NOMO-1 treated with DMSO at 0.1 percent for 48 hours (cell line): ENCODE data around the gene TAOK3.
A peak's percentile ranks its signal among the peaks of the same experiment; 100 is the strongest.
"Not testable (repeated sequence)": the region's sequence is repeated elsewhere in the genome, so short reads cannot be mapped to it uniquely, and the experiment has no call there.

Experiments
- DNase-seq: peaks from one replicate; lab custom pipeline; 2025; ENCODE audit not compliant: unreplicated experiment; lab: John Stamatoyannopoulos, UW

The TAOK3 gene

GRCh38 chr12:118374126-118374725 lies 1.5 kb upstream of the TAOK3 start:
- no peak for DNase-seq

- DNase-seq: no peak
Observed at GRCh38 chr12:118373616-118374015, 909 bp upstream of the TAOK3 start.

GRCh38 chr12:118371321-118372282 lies 1.1 kb downstream of the TAOK3 start:
- DNase-seq: no peak

- no peak for DNase-seq
Observed at GRCh38 chr12:118370601-118371000, 2.1 kb downstream of the TAOK3 start.

GRCh38 chr12:118368821-118369220 lies 3.9 kb downstream of the TAOK3 start:
- DNase-seq: no peak

GRCh38 chr12:118361889-118362288 lies 10.8 kb downstream of the TAOK3 start:
- peak; percentile 86 for DNase-seq

GRCh38 chr12:118361092-118361404 lies 11.7 kb downstream of the TAOK3 start:
- no peak for DNase-seq

GRCh38 chr12:118359541-118359915 lies 13.2 kb downstream of the TAOK3 start:
- DNase-seq: no peak

GRCh38 chr12:118358612-118359540 lies 13.8 kb downstream of the TAOK3 start:
- DNase-seq: peak; percentile 82

GRCh38 chr12:118358008-118358359 lies 14.7 kb downstream of the TAOK3 start:
- DNase-seq: no peak

- peak; percentile 87 for DNase-seq
Observed at GRCh38 chr12:118357257-118358007, 15.3 kb downstream of the TAOK3 start.

GRCh38 chr12:118356809-118357256 lies 15.9 kb downstream of the TAOK3 start:
- peak; percentile 85 for DNase-seq

GRCh38 chr12:118355843-118356242 lies 16.9 kb downstream of the TAOK3 start:
- DNase-seq: no peak

GRCh38 chr12:118354903-118355302 lies 17.8 kb downstream of the TAOK3 start:
- no peak for DNase-seq

- DNase-seq: not testable (repeated sequence)
Observed at GRCh38 chr12:118354503-118354902, 18.2 kb downstream of the TAOK3 start.

GRCh38 chr12:118353721-118354120 lies 19.0 kb downstream of the TAOK3 start:
- no peak for DNase-seq

GRCh38 chr12:118350908-118351559 lies 21.7 kb downstream of the TAOK3 start:
- DNase-seq: no peak

- DNase-seq: no peak
Observed at GRCh38 chr12:118347916-118348315, 24.8 kb downstream of the TAOK3 start.

GRCh38 chr12:118346895-118347294 lies 25.8 kb downstream of the TAOK3 start:
- DNase-seq: no peak

GRCh38 chr12:118345355-118345754 lies 27.4 kb downstream of the TAOK3 start:
- DNase-seq: no peak
